Measurements from ENCODE around the gene METAP1. TPM values are rescaled to one million over a fixed set of nuclear protein-coding genes. Genes with fewer than 3 reads are reported as not detected.

The METAP1 gene
- total RNA-seq, 1 donor from 2014 or later: 155 TPM

- DNase-seq (ENCODE audit: low spot score): no peak
- no peak overlapping the region for H3K4me2 ChIP-seq
- H3K4me3 ChIP-seq: no peak overlapping the region
- no peaks in the 10 kb centered on the region for H3K27me3 ChIP-seq
- peaks cover 6% of the 10 kb centered on the region for H3K27me3 Mint-ChIP-seq (ENCODE audit: insufficient read depth, low read depth)
- H3F3A ChIP-seq (ENCODE audit: low read depth): peaks cover 13% of the 10 kb centered on the region
- peaks cover 16% of the 10 kb centered on the region for H3K4me1 ChIP-seq
- no peak overlapping the region for H3K9ac ChIP-seq
- no peak overlapping the region for H2AFZ ChIP-seq (replicated peaks)
- H3K36me3 ChIP-seq: no peaks in the 10 kb centered on the region
- H3K9me3 Mint-ChIP-seq: peaks cover 11% of the 10 kb centered on the region
- H3K79me2 ChIP-seq (ENCODE audit: low read depth): peaks cover 30% of the 10 kb centered on the region
- no peak overlapping the region for H3K27ac ChIP-seq
- H3K4me3 Mint-ChIP-seq: no peak overlapping the region
- no peak overlapping the region for H3K27ac Mint-ChIP-seq
- no peaks in the 10 kb centered on the region for H3K9me3 ChIP-seq (ENCODE audit: low read depth)
- TF ChIP-seq CTCF (IDR thresholded peaks at IDR 0.05) (no peak), EZH2phosphoT487 (IDR thresholded peaks at IDR 0.05) (no peak), EZH2 (IDR thresholded peaks at IDR 0.05) (no peak)
- peaks cover 20% of the 10 kb centered on the region for H4K20me1 ChIP-seq (ENCODE audit: low read depth)
- H3K36me3 Mint-ChIP-seq: peaks cover 3% of the 10 kb centered on the region
- peaks cover 21% of the 10 kb centered on the region for H3K4me1 Mint-ChIP-seq
Measured at GRCh38 chr4:98993419-98994071, 2.0 kb upstream of the METAP1 start.

DNA sequence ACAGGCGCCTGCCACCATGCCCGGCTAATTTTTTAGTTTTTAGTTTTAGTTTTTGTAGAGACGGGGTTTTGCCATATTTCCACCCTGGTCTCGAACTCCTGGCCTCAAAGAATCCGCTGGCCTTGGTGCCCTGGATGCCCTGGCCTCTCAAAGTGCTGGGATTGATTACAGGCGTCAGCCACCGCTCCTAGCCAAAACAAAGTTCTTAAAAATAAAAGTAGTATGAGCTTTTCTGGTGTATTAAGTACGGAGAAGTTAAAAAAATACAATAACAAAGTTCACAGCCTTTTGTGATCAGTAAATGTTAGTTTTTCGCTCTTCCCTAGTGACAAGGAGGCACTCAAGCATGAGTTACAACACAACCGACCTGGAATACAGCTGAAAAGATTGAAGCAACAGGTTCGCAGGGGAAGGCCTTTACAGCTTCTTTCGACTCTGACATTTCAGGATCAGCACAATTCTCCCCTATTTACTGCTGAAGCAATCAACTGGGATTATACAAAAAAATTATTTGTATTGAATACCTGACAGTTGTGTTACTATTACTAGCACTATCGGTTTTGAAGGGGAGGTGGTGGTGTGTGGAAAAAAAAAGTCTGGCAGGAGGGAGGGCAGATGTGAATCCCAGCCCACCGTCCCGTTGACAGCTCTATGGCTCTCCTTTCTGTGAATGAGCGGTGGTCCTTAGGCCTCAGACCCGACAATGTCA is 893 bp upstream of the METAP1 start:
- no peak overlapping the region for H3K9ac ChIP-seq
- Mint-ChIP-seq H3K9me3 (peaks cover 17% of the 10 kb centered on the region), H3K4me1 (peaks cover 21% of the 10 kb centered on the region), H3K27ac (peak overlapping the region; percentile 86), H3K36me3 (peaks cover 8% of the 10 kb centered on the region), H3K27me3 (ENCODE audit: insufficient read depth, low read depth) (peaks cover 6% of the 10 kb centered on the region), H3K4me3 (peak overlapping the region; percentile 91)
- H3K4me1 ChIP-seq: peaks cover 16% of the 10 kb centered on the region
- peaks cover 41% of the 10 kb centered on the region for H3K79me2 ChIP-seq (ENCODE audit: low read depth)
- peak; percentile 35 for DNase-seq (ENCODE audit: low spot score)
- H3K36me3 ChIP-seq: no peaks in the 10 kb centered on the region
- no peaks in the 10 kb centered on the region for H3K9me3 ChIP-seq (ENCODE audit: low read depth)
- H4K20me1 ChIP-seq (ENCODE audit: low read depth): peaks cover 22% of the 10 kb centered on the region
- no peaks in the 10 kb centered on the region for H3K27me3 ChIP-seq
- peak overlapping the region; percentile 69 for H3K4me2 ChIP-seq
- TF ChIP-seq EZH2phosphoT487 (IDR thresholded peaks at IDR 0.05) (no peak), CTCF (IDR thresholded peaks at IDR 0.05) (no peak), EZH2 (IDR thresholded peaks at IDR 0.05) (no peak)
- no peak overlapping the region for H3K27ac ChIP-seq
- H2AFZ ChIP-seq (replicated peaks): peak overlapping the region; percentile 78
- peaks cover 13% of the 10 kb centered on the region for H3F3A ChIP-seq (ENCODE audit: low read depth)
- peak overlapping the region; percentile 41 for H3K4me3 ChIP-seq

GRCh38 chr4:98996056-98996764 is 689 bp downstream of the METAP1 start:
- H3K4me3 Mint-ChIP-seq: peak overlapping the region; percentile 85
- H3K9ac ChIP-seq: peak overlapping the region; percentile 53
- H3K4me1 ChIP-seq: peaks cover 16% of the 10 kb centered on the region
- peak; percentile 56 for DNase-seq (ENCODE audit: low spot score)
- peaks cover 21% of the 10 kb centered on the region for H3K4me1 Mint-ChIP-seq
- peak overlapping the region; percentile 0 for H3K27ac Mint-ChIP-seq
- H2AFZ ChIP-seq (replicated peaks): peak overlapping the region; percentile 93
- H3K9me3 Mint-ChIP-seq: peaks cover 30% of the 10 kb centered on the region
- no peaks in the 10 kb centered on the region for H3K36me3 ChIP-seq
- H3K79me2 ChIP-seq (ENCODE audit: low read depth): peaks cover 57% of the 10 kb centered on the region
- peak overlapping the region; percentile 86 for H3K4me2 ChIP-seq
- no peaks in the 10 kb centered on the region for H3K9me3 ChIP-seq (ENCODE audit: low read depth)
- peaks cover 38% of the 10 kb centered on the region for H4K20me1 ChIP-seq (ENCODE audit: low read depth)
- H3K27me3 ChIP-seq: no peaks in the 10 kb centered on the region
- peaks cover 13% of the 10 kb centered on the region for H3F3A ChIP-seq (ENCODE audit: low read depth)
- peaks cover 20% of the 10 kb centered on the region for H3K36me3 Mint-ChIP-seq
- H3K27ac ChIP-seq: peak overlapping the region; percentile 87
- TF ChIP-seq EZH2 (IDR thresholded peaks at IDR 0.05): no peak
- TF ChIP-seq CTCF (IDR thresholded peaks at IDR 0.05): no peak
- TF ChIP-seq EZH2phosphoT487 (IDR thresholded peaks at IDR 0.05): no peak
- H3K27me3 Mint-ChIP-seq (ENCODE audit: insufficient read depth, low read depth): peaks cover 7% of the 10 kb centered on the region
- H3K4me3 ChIP-seq: peak overlapping the region; percentile 89
